ENCODE results near the gene AQP12A. TPM values are rescaled to one million over a fixed set of nuclear protein-coding genes. Genes with fewer than 3 reads are reported as not detected.
"Not testable (repeated sequence)": the region's sequence is repeated elsewhere in the genome, so short reads cannot be mapped to it uniquely, and the experiment has no call there.

The AQP12A gene
- total RNA-seq, 1 experiment from 2014 or later: not detected

DNA sequence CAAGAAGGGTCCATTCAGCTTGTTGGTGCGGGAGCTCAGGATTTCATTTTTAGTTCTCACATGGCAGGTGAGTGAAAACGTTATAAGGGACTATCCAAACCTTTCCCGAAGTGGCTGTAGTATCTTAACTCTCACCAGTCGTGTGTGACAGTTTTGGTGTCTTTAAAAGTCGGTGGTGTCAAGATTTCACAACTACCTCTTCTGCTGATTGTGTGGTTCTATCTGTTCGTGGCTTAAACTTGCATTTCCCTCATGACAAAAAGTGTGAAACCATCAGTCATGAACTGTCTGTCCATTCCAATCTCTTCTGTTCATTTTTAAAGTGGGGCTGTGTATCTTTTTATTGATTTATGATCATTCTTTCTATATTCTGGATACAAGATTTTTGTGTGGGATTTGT is 5.2 kb upstream of the AQP12A start:
- DNase-seq (ENCODE audit: extremely low read depth, low read depth): no peak

DNA sequence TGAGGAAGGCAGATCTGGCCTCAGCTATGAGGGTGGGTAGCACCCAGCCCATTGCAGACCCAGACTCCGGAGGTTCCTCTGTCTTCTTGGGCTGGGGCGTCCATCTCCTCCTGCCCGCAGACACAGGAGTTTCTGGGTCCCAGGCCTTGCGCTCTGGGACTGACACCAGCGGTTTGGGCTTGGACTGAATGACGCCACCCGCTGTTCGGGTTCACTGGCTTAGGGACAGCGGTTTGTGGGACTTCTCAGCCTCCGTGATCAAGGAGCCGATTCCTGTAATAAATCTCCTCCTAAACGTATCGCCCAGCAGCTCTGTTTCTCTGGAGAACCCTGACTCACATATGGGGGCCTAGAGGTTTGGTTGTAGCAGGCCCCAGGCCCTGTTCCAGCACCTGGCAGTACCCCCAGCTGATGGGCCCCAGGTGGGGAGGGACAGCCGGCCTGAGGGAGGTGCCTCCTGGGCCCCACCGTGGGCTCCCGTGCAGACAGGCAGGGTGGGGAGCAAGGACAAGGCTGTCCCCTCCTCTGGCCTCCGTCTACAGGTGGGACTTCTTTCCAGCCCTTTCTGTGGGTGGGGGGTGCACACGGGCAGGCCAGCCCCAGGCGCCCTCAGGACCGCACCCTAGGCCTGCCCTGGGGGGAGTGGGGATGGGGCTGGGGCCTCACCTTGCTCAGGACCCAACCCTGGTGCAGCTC is 4.5 kb upstream of the AQP12A start:
- DNase-seq (ENCODE audit: extremely low read depth, low read depth): no peak

DNA sequence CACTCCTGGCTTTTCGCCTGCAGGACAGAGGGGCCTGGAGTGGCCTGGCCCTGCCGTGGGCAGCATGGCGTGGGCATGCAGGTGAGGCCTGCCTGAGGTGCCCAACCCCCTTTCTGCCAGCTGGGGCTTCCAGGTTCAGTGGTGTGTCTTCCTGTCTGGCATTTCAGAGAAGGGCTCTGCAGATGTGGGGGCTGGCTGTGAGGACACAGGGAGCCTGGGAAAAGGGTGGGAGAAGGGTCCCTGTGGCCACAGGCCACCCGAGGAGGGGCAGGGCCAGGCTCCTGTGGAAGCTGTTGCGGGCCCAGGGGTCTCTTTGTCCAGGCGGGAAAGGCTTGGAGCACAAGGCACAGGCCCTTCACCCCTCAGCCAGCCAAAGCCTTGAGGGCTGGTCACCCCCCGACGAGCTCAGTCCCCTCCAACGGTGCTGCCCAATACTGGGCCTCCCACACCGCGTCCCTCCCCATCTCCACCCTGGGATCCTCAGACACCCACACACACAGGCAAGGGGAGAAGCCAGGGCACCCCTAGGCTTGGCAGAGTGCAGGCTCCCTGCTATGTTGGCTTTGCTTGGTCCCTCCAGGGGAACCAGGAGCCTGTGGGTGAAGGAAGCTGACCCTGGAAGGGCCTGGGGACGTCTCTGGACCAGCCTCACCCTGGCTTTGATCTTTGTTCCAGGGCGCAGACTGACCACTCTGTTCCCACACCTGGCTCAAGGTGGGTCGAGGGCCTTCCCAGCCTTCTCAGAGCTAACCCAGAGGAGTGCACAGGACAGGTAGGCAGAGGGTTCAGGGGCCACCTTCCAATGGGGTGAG is 3.7 kb upstream of the AQP12A start:
- DNase-seq (ENCODE audit: extremely low read depth, low read depth): no peak

DNA sequence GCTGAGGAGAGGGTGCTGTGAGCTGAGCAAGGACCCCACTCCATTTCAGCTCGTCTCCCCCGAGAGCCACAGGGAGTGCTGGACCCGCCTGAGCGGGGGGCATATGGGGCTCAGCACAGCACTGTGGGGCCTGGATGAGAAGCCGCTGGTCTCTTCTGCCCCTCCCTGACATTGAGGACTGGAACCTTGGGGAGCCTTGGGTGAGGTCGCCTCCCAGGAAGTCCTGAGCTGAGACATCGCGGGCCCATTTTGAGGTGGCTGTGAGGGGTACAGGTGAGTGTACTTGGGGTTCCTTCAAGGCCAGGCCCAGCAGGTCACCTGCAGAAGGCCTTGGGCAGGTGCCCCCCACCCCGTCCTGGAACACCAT is 3.1 kb upstream of the AQP12A start:
- no peak for DNase-seq (ENCODE audit: extremely low read depth, low read depth)

DNA sequence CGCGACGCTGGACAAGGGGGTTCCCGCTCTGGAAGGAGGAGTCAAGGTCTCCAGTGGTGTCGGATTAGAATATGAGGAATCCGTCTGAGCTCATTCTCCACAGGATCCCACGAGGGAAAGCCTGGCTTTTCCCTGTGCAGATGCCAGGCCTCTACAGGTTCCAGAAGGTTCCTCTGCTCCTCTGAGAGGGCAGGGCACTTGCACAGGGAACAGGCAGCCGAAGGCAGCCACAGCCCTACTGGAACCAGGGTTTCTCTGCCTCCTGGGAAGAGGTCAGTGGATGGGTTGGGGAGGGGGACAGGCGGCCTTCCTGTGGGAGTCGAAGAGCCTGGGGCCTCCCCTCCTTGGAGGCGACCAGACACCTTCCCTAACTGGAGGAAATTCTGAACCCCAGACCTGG is 1.7 kb upstream of the AQP12A start:
- DNase-seq (ENCODE audit: extremely low read depth, low read depth): no peak

DNA sequence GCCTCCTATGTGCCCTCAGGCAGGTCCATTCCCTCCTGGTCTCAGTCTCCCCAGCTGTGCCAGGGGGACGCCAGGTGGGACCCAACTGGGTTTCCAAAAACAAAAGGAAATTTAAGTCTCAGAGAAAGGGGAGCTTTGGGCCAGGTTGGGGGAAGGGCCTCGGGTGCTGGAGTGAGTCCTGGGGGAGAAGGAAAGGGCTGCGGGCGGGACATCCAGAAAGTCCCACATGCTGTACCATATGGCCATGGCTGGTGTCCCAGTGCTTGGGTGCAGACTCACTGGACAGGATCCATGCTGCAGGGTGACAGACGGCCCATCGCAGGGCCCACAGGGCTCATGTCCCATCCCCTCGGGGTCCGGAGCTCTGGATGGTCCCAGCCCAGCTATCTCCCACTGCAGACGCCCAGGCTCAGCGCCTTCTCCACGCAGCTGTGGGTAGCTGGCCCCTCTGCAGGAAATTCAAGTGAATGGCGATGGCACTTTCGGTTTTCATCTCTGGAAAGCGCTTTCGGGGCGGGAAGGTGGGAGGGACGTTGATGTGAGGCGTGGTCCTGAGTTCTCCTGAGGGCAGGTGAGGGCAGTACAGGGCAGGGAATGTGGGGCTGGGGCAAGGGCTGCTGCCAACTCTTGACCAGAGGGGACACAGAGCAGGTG is 1.1 kb upstream of the AQP12A start:
- not testable (repeated sequence) for DNase-seq (ENCODE audit: extremely low read depth, low read depth)

DNA sequence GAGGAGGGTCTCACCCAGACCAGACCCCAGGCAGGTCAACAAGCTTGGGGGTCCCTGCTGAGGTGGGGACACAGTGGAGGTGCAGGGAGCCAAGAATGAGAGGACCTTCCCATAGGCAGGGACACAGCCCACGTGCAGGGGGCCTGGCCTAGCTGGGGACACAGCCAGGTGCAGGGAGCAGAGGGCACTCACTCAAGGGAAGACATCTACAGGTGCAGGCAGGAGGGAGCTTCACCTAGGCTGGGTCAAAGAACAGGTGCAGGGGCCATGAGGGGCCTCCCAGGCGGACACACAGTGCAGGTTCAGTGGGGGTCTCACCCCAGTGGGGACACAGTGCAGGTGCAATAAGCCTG is 615 bp upstream of the AQP12A start:
- not testable (repeated sequence) for DNase-seq (ENCODE audit: extremely low read depth, low read depth)

DNA sequence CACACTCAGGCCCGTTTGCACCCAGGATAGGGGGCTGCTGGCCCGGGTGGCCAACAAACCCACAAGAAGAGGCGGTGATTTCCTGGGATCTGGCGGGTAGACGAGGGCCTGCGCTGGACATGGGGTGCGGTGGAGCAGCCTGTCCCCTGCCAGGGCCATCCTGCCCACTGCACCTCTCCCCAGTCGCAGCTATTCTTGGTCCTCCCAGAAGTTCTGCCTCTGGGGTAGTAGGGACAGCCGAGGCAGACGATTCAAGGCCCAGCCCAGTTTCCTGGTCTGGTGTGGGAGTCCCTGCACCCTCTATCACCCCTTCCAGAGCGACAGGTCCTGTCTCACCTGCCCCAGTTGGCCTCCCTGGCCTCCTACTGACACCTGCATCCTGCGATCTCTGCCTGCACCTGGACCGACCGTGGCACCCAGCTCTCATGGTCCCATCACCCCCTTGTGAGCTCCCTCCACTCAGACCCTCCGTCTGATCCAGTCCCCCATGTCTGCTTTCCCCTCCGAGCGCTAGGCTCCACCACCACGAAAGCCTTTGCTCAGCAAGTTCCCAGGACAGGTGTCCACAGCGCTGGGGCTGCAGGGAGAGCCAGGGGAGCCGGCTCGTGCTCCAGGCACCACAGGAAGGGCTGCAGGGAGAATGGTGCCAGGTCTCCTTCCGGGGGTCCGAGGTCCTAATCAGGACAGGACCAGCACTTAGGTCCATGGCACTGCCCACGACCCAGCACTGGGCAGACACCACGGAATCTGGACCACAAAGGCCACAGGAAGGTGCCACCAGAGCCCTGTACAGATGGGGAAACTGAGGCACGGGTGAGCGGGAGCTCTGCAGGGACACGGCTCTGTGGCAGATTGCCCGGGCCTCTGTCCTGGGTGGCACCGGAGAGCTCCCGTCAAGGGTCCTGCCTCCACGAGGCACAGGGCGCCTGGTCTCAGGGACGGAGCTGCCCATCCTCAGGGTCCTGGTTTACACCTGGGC is 1.2 kb downstream of the AQP12A start:
- not testable (repeated sequence) for DNase-seq (ENCODE audit: extremely low read depth, low read depth)

DNA sequence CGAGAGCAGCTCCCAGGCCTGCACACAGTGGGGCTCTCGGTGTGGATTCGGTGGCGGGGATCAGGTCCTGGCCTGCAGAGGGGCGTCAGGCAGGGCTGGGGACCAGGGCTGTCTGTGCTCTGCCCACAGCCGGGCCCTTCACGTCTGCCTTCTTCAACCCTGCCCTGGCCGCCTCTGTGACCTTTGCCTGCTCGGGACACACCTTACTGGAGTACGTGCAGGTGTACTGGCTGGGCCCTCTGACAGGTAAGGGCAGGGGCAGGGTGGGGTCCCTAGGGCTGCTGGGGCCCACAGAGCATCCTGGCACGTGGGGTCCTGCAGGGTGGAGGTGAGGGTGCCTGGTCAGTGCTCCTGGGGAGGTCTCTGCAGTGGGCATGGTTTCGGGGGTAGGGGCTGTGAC is 2.6 kb downstream of the AQP12A start:
- not testable (repeated sequence) for DNase-seq (ENCODE audit: extremely low read depth, low read depth)

DNA sequence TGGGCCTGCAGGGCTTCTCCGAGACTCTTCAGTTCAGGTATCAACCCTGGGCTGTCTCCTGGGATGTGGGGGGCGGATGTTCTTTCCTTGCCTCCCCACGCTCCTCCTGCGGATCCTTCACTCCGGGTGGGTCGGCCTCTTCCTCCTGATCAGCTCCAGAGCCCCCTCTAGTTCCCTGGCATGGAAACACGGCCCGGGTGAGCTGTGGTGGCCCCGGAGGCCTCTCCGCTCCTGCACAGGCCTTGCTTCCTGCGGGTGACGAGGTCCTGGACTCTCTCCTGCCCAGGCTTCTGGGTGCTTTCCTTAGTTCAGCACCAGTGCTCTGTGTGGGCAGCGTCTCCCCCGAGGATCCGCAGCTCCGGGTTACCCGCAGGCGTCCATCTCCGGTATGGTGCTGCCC is 3.9 kb downstream of the AQP12A start:
- not testable (repeated sequence) for DNase-seq (ENCODE audit: extremely low read depth, low read depth)

DNA sequence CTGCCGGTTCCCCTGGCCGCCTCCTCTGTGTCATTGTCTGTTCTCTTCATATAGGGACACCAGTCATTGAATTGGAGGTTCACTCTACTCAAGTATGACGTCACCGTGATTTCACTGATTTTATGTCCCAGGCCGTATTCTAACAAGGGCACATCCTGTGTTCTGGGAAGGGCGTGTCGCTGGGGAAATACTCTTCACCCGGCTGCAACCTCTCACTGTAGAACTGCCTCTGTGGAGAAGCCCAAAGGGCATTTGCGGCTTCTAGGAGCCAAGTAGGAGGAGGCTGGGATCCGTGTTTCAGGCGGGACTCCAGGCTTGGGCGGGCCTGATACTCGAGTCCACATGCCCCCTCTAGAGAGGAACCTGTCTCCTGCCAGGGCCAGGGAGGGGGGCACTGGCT is 4.8 kb downstream of the AQP12A start:
- DNase-seq (ENCODE audit: extremely low read depth, low read depth): not testable (repeated sequence)

DNA sequence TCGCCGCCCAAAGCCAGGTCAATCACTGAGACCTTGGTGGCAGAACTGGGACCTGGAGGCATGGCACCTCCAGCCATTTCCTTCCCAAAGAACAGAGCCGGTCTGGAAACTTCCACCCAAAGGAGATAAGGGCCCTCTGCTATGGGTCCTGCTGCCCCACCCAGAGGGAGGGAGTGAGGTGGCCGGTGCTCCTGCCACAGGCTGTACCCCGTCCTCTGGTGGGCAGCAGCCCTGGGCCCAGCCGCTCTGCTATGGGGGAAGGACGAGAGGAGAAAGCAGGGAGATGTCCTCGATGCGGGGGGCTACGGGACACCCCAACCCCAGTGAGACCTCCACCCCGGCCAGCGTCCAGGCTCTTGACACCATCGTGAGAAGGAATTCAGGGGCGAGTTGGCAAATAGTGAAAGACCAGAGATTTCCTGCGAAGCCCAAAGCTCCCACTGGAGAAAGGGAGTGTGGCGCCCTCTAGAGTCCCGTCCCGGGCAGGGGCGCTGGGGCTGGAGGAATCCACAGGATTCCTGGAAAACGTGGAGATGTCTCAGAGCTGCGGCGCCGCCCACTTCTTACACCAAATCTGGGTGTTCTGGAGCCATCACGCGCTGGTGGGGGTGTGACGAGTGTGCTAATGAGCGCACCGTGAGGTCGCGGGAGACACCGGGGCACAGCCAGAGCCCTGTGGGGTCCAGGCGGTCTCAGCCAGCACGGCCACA is 7.3 kb downstream of the AQP12A start:
- not testable (repeated sequence) for DNase-seq (ENCODE audit: extremely low read depth, low read depth)

DNA sequence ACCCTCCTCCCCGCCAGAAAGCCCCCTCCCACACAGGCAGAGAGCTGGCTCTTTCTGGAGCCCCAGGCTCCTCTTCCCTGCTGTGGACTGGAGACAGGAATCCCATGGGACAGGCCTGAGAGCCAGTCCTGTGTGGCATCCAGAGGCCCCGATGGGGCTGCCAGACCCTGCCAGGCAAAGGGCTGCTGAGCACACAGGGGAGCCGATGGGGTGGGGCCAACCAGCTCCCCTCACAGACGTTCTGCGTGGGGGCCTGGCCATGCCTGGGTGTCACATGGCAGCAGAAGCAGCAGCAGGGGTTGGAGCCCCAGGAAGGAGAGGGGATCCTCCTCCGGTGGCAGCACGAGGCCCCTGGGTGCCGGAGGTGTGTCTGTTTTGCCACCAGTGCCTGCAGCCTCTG is 8.2 kb downstream of the AQP12A start:
- not testable (repeated sequence) for DNase-seq (ENCODE audit: extremely low read depth, low read depth)

DNA sequence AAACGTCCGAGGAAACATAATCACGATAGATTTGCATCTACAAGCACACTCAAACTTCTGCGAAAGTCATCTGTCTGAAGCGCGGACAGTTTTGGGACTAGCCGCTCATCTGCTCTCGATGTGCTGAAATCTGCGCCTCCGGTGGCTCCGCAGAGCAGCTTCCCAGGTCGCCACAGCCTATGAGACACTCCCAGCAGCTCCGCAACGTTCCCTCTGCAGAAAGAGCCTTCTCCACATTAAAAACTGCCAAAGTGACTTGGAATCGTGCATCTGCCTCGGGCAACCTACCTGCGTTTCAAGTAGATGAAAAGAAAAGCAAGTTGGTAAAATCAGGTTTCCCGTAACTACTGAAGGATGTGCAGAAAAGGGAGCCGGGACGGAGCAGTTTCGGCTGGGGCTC is 8.9 kb downstream of the AQP12A start:
- not testable (repeated sequence) for DNase-seq (ENCODE audit: extremely low read depth, low read depth)

DNA sequence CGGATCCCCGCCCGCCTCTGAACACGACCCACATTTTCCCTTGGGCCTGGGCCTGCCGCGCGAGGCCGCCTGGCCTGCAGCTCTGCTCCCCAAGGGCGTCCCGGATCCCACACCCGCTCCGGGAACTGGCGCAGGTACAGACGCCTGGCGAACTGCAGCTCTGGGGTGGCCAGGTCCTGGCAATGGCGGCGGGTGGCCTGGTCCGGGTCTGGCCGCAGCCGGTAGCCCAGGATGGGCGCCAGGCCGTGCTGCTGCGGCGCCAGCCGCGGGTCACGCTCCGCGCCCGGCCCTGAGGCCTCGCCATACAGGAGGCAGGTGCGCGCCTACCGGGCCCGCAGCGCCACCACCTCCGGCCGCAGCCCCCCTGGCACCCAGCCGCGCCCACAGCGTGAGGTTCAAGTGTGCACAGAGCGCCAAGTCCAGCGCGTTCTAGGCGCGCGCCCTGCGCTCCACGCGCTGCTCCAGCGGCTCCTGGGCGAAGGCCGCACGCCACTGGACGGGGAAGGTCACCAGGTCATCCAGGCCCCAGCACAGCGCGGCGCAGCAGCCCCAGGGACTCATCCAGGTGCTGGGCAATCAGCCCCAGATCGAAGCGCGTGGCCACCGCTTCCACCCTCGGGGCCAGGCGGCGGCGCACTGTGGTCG is 9.5 kb downstream of the AQP12A start:
- no peak for DNase-seq (ENCODE audit: extremely low read depth, low read depth)

DNA sequence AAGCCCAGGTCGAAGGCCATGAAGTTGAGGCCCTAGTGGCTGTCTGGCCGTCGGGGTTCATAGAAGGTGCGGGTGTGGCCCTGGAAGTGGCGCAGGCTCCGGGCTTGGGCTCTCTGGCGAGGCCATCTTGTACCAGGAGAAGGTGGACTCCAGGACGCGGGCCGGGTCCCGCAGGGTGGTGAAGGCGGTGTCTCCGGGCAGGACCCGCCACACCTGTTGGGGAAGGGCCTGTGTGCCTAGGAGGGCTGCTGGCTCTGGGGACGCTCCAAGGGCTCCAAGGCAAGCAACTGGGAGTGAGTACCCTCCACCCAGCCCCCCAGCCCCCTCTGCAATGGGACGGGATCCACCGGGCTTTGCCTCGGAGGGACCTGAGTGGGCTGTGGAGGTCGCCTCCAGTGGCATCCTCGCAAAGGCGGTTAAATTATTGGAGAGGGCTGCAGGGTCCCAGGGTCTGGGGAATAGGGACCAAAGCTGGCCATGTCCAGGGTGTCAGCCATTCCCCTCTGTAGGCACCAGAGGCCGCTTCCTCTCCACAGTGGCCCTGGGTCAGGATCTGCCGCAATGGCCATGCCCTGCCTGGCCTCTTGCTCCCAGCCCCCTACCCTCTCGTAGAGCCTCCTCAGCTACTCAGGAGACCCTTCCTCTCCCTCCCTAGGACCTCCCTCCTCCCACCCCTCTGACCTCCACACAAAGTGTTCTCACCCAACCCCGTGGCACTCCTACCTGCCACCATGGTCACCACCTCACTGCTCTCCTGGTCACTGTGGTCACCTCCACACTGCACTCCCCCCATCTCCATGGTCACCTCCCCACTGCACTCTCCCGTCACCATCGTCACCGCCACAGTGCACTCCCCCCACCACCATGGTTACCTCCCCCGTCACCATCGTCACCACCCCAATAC is 10.3 kb downstream of the AQP12A start:
- no peak for DNase-seq (ENCODE audit: extremely low read depth, low read depth)

DNA sequence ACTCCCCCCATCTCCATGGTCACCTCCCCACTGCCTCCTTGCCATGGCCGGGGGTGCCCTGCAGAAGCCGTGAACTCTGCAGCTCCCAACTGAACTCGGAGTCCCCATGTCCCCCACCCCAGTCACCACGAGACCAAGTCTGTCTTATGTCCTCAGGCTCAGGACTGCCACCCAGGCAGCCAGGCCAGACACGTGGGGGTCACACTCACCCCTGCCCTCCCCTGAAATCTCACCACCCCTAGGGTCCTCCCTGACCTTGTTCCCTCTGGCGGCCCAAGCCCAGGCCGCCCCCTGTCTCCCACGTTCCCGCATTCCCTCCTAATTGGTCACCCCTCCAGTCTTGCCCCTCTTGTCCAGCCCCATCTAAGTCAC is 11.0 kb downstream of the AQP12A start:
- DNase-seq (ENCODE audit: extremely low read depth, low read depth): no peak
